ENCODE measurements around the gene USP17L17.
"Not testable (repeated sequence)": the region's sequence is repeated elsewhere in the genome, so short reads cannot be mapped to it uniquely, and the experiment has no call there.

GRCh38 chr4:9267319-9267718, 23.6 kb downstream of the USP17L17 start, which contains the start of gene USP17L22:
- TF ChIP-seq POLR2AphosphoS5, POLR2A, EP300, CTCF (IDR thresholded peaks at IDR 0.05): not testable (repeated sequence)
